ENCODE results near the gene NARS2.

- TF ChIP-seq CTCF (IDR thresholded peaks at IDR 0.05) (no peak), EZH2 (IDR thresholded peaks at IDR 0.05; ENCODE audit: borderline replicate concordance, insufficient read depth, low read depth, low read length, poor library complexity, severe bottlenecking) (no peak)
These were observed 114.2 kb downstream of the NARS2 start for GRCh38 chr11:78460471-78460870.

Data from B cell (primary cell).